Osteocyte (in vitro differentiated cells): ENCODE measurements around the gene CRTC3. TPM values are rescaled to one million over a fixed set of nuclear protein-coding genes. Genes with fewer than 3 reads are reported as not detected.
A peak's percentile ranks its signal among the peaks of the same experiment; 100 is the strongest.
"Not testable (repeated sequence)": the region's sequence is repeated elsewhere in the genome, so short reads cannot be mapped to it uniquely, and the experiment has no call there.

Source experiments
- DNase-seq: peaks from one replicate; pipeline ENCODE4 v3.0.0; 2021; ENCODE audit warnings: mixed read lengths; ENCODE audit not compliant: unreplicated experiment; ENCODE audit errors: extremely low spot score
- H3K27ac Mint-ChIP-seq: one replicate; pipeline ENCODE4 v1.8.0; 2021; ENCODE audit warnings: mild to moderate bottlenecking, mixed read lengths; ENCODE audit not compliant: unreplicated experiment
- H3K27me3 Mint-ChIP-seq: one replicate; pipeline ENCODE4 v1.8.0; 2021; ENCODE audit warnings: mixed read lengths; ENCODE audit not compliant: unreplicated experiment
- H3K36me3 Mint-ChIP-seq: one replicate; pipeline ENCODE4 v1.8.0; 2021; ENCODE audit warnings: mixed read lengths; ENCODE audit not compliant: unreplicated experiment
- H3K4me1 Mint-ChIP-seq: one replicate; pipeline ENCODE4 v1.8.0; 2021; ENCODE audit warnings: mixed read lengths; ENCODE audit not compliant: unreplicated experiment
- H3K4me3 Mint-ChIP-seq: one replicate; pipeline ENCODE4 v1.8.0; 2021; ENCODE audit warnings: mild to moderate bottlenecking, moderate library complexity, mixed read lengths; ENCODE audit not compliant: unreplicated experiment
- H3K9me3 Mint-ChIP-seq: one replicate; pipeline ENCODE4 v1.8.0; 2021; ENCODE audit warnings: mixed read lengths; ENCODE audit not compliant: unreplicated experiment
- CTCF ChIP-seq: fragments of 200-600 bp; sonication (generic); IDR thresholded peaks from 2 replicates; pipeline ENCODE4 v1.5.0; 2021; ENCODE audit warnings: antibody characterized with exemption, mild to moderate bottlenecking, moderate library complexity
- total RNA-seq: library from RNA; stranded (reverse); gene quantifications from 2 replicates; pipeline ENCODE4 v1.2.1, GENCODE V29; 2021

CRTC3 gene
- total RNA-seq, 1 donor from 2014 or later, result 48.6 TPM

- no peak overlapping the region for H3K27ac Mint-ChIP-seq
- no peak for DNase-seq
- no peaks in the 10 kb centered on the region for H3K4me1 Mint-ChIP-seq
- H3K9me3 Mint-ChIP-seq, result no peaks in the 10 kb centered on the region
- H3K36me3 Mint-ChIP-seq, result no peaks in the 10 kb centered on the region
- no peaks in the 10 kb centered on the region for H3K27me3 Mint-ChIP-seq
- no peak overlapping the region for H3K4me3 Mint-ChIP-seq
- TF ChIP-seq CTCF, result no peak
Observed at GRCh38 chr15:90512276-90512675, 17.4 kb upstream of the CRTC3 start.

- Mint-ChIP-seq H3K27me3 (no peaks in the 10 kb centered on the region), H3K4me3 (no peak overlapping the region), H3K27ac (no peak overlapping the region), H3K36me3 (no peaks in the 10 kb centered on the region), H3K4me1 (no peaks in the 10 kb centered on the region), H3K9me3 (no peaks in the 10 kb centered on the region)
- no peak for DNase-seq
- TF ChIP-seq CTCF, result no peak
Observed at GRCh38 chr15:90512981-90513380, 16.7 kb upstream of the CRTC3 start.

GRCh38 chr15:90513448-90513847, 16.3 kb upstream of the CRTC3 start:
- H3K9me3 Mint-ChIP-seq, result no peaks in the 10 kb centered on the region
- no peak overlapping the region for H3K4me3 Mint-ChIP-seq
- no peaks in the 10 kb centered on the region for H3K36me3 Mint-ChIP-seq
- H3K4me1 Mint-ChIP-seq, result no peaks in the 10 kb centered on the region
- no peak for TF ChIP-seq CTCF
- no peak for DNase-seq
- no peak overlapping the region for H3K27ac Mint-ChIP-seq
- no peaks in the 10 kb centered on the region for H3K27me3 Mint-ChIP-seq

GRCh38 chr15:90513893-90514292, 15.8 kb upstream of the CRTC3 start:
- not testable (repeated sequence) for DNase-seq, H3K27ac Mint-ChIP-seq, H3K4me1 Mint-ChIP-seq, H3K9me3 Mint-ChIP-seq, H3K4me3 Mint-ChIP-seq, H3K36me3 Mint-ChIP-seq, H3K27me3 Mint-ChIP-seq

- DNase-seq, result no peak
- H3K36me3 Mint-ChIP-seq, result no peaks in the 10 kb centered on the region
- peaks cover 8% of the 10 kb centered on the region for H3K4me1 Mint-ChIP-seq
- H3K27ac Mint-ChIP-seq, result peak overlapping the region; percentile 12
- no peak for TF ChIP-seq CTCF
- H3K9me3 Mint-ChIP-seq, result no peaks in the 10 kb centered on the region
- H3K27me3 Mint-ChIP-seq, result no peaks in the 10 kb centered on the region
- no peak overlapping the region for H3K4me3 Mint-ChIP-seq
Observed at GRCh38 chr15:90519688-90520087, 10.0 kb upstream of the CRTC3 start.

GRCh38 chr15:90520365-90520764, 9.4 kb upstream of the CRTC3 start:
- no peak for DNase-seq
- Mint-ChIP-seq H3K27me3 (no peaks in the 10 kb centered on the region), H3K27ac (no peak overlapping the region), H3K9me3 (no peaks in the 10 kb centered on the region), H3K36me3 (no peaks in the 10 kb centered on the region), H3K4me3 (no peak overlapping the region), H3K4me1 (peaks cover 8% of the 10 kb centered on the region)
- TF ChIP-seq CTCF, result no peak
